ENCODE measurements around the gene OR6B1. TPM values are rescaled to one million over a fixed set of nuclear protein-coding genes. Genes with fewer than 3 reads are reported as not detected.
"Not testable (repeated sequence)": the region's sequence is repeated elsewhere in the genome, so short reads cannot be mapped to it uniquely, and the experiment has no call there.

OR6B1 gene
- total and polyA plus RNA-seq, 2 donors, result not detected

DNA sequence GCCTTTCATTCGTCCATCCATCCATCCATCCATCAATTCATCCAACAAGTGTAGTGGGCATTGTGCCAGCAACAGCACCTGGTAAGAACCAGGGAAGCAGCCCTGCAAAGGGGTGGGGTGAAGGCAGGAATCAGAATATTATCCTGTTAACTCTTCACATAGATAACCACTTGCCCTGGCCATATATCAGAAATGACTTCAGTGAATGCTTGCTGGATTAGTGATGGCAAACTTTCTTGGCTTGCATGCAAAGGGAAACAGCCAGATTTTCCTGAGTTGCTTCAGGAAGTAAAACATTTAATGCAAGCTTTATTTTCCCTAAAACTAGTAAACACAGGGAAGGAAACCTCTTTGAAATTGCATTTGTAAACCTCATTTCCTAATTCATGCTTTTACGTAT is 49.4 kb downstream of the OR6B1 start:
- H3K27me3 ChIP-seq (ENCODE audit: control insufficient read depth in 2 of 2, insufficient read depth in 1 of 2, low read length in 1 of 2), result no peaks in the 10 kb centered on the region
- H3K4me3 ChIP-seq (ENCODE audit: low read length in 2 of 2), result no peak overlapping the region
- H3K36me3 ChIP-seq (ENCODE audit: control insufficient read depth in 2 of 2, insufficient read depth in 2 of 2, low read length in 1 of 2), result no peaks in the 10 kb centered on the region
- H3K4me1 ChIP-seq (ENCODE audit: control insufficient read depth in 2 of 2, insufficient read depth in 2 of 2, low read length in 2 of 2), result no peaks in the 10 kb centered on the region
- H3K27ac ChIP-seq (ENCODE audit: low read depth in 1 of 2, low read length in 1 of 2), result no peak overlapping the region
- no peaks in the 10 kb centered on the region for H3K9me3 ChIP-seq (ENCODE audit: control insufficient read depth in 2 of 2, insufficient read depth in 1 of 2, low read length in 1 of 2)
- WGBS, result 93% methylated on average over 2 of the region's 2 CpGs
- DNase-seq (ENCODE audit: low read depth in 6 of 9, low spot score in 9 of 9), result no peak

DNA sequence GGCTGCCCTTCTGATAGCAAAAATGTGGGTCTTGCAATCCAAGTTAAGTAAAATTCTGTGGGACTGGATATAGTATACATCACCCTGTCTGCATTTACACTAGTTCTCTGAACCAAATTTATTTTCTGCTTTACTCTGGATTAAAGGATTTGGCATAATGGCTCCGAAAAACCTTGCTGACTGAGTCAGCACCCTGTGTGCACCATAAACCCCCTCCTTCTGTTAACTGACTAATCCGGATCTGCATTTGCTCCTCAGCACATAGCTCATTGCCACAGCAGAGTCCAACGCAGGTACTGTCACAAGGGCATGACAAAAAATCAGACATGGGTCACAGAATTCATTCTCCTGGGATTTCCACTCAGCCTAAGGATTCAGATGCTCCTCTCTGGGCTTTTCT is 50.0 kb downstream of the OR6B1 start:
- H3K4me1 ChIP-seq (ENCODE audit: control insufficient read depth in 2 of 2, insufficient read depth in 2 of 2, low read length in 2 of 2), result no peaks in the 10 kb centered on the region
- no peaks in the 10 kb centered on the region for H3K9me3 ChIP-seq (ENCODE audit: control insufficient read depth in 2 of 2, insufficient read depth in 1 of 2, low read length in 1 of 2)
- H3K27me3 ChIP-seq (ENCODE audit: control insufficient read depth in 2 of 2, insufficient read depth in 1 of 2, low read length in 1 of 2), result no peaks in the 10 kb centered on the region
- no peak for DNase-seq (ENCODE audit: low read depth in 6 of 9, low spot score in 9 of 9)
- H3K4me3 ChIP-seq (ENCODE audit: low read length in 2 of 2), result no peak overlapping the region
- WGBS, result 93% methylated on average over 3 of the region's 3 CpGs
- H3K36me3 ChIP-seq (ENCODE audit: control insufficient read depth in 2 of 2, insufficient read depth in 2 of 2, low read length in 1 of 2), result no peaks in the 10 kb centered on the region
- no peak overlapping the region for H3K27ac ChIP-seq (ENCODE audit: low read depth in 1 of 2, low read length in 1 of 2)

DNA sequence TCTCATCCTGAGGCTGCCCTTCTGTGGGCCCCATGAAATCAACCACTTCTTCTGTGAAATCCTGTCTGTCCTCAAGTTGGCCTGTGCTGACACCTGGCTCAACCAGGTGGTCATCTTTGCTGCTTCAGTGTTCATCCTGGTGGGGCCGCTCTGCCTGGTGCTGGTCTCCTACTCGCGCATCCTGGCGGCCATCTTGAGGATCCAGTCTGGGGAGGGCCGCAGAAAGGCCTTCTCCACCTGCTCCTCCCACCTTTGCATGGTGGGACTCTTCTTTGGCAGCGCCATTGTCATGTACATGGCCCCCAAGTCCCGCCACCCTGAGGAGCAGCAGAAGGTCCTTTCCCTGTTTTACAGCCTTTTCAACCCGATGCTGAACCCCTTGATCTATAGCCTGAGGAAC is 50.8 kb downstream of the OR6B1 start:
- not testable (repeated sequence) for H3K4me1 ChIP-seq (ENCODE audit: control insufficient read depth in 2 of 2, insufficient read depth in 2 of 2, low read length in 2 of 2); H3K4me3 ChIP-seq (ENCODE audit: low read length in 2 of 2); H3K27me3 ChIP-seq (ENCODE audit: control insufficient read depth in 2 of 2, insufficient read depth in 1 of 2, low read length in 1 of 2); H3K9me3 ChIP-seq (ENCODE audit: control insufficient read depth in 2 of 2, insufficient read depth in 1 of 2, low read length in 1 of 2); H3K27ac ChIP-seq (ENCODE audit: low read depth in 1 of 2, low read length in 1 of 2); H3K36me3 ChIP-seq (ENCODE audit: control insufficient read depth in 2 of 2, insufficient read depth in 2 of 2, low read length in 1 of 2); DNase-seq (ENCODE audit: low read depth in 6 of 9, low spot score in 9 of 9)
- WGBS, result 91% methylated on average over 8 of the region's 8 CpGs

DNA sequence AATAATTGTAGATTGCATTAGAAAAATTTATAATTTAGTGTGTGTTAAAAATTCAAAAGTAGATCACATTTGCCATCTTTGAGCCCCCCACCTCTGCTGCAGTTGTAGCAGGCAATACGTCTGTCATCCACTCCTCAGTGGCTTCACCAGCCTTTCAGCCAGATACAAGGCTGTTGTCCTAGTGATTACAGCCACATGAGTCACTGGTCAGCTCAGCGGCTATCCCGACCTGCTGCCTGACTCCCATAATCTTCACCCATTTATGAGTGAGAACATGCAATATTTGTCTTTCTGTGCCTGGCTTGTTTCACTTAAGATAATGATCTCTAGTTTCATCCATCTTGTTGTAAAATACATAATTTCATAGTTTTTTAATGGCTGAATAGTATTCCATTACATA is 57.8 kb downstream of the OR6B1 start:
- Histone ChIP-seq H3K4me1 (ENCODE audit: control insufficient read depth in 2 of 2, insufficient read depth in 2 of 2, low read length in 2 of 2) (no peaks in the 10 kb centered on the region), H3K27me3 (ENCODE audit: control insufficient read depth in 2 of 2, insufficient read depth in 1 of 2, low read length in 1 of 2) (no peaks in the 10 kb centered on the region), H3K9me3 (ENCODE audit: control insufficient read depth in 2 of 2, insufficient read depth in 1 of 2, low read length in 1 of 2) (no peaks in the 10 kb centered on the region), H3K36me3 (ENCODE audit: control insufficient read depth in 2 of 2, insufficient read depth in 2 of 2, low read length in 1 of 2) (no peaks in the 10 kb centered on the region), H3K27ac (ENCODE audit: low read depth in 1 of 2, low read length in 1 of 2) (no peak overlapping the region), H3K4me3 (ENCODE audit: low read length in 2 of 2) (no peak overlapping the region)
- 98% methylated on average over 3 of the region's 3 CpGs for WGBS
- no peak for DNase-seq (ENCODE audit: low read depth in 6 of 9, low spot score in 9 of 9)

Other genes starting within 250 kb of the OR6B1 start
- 0.28 TPM for gene CTAGE6, start 242.6 kb upstream of the OR6B1 start, total RNA-seq
- gene CTAGE6, start 242.6 kb upstream of the OR6B1 start, polyA plus RNA-seq, result 0.27 TPM
- 18.2 TPM for gene TCAF1, start 98.1 kb upstream of the OR6B1 start, total RNA-seq
- gene TCAF1, start 98.1 kb upstream of the OR6B1 start, polyA plus RNA-seq, result 13.6 TPM
- not detected for gene OR2F2, start 65.1 kb upstream of the OR6B1 start, total RNA-seq
- gene OR2F2, start 65.1 kb upstream of the OR6B1 start, polyA plus RNA-seq, result not detected
- gene OR2F1, start 45.5 kb upstream of the OR6B1 start, total RNA-seq, result not detected
- not detected for gene OR2F1, start 45.5 kb upstream of the OR6B1 start, polyA plus RNA-seq
- not detected for gene OR2A5, start 48.6 kb downstream of the OR6B1 start, total RNA-seq
- gene OR2A5, start 48.6 kb downstream of the OR6B1 start, polyA plus RNA-seq, result 0.02 TPM
- gene OR2A25, start 69.5 kb downstream of the OR6B1 start, total RNA-seq, result not detected
- gene OR2A25, start 69.5 kb downstream of the OR6B1 start, polyA plus RNA-seq, result 0.05 TPM
- gene OR2A12, start 86.0 kb downstream of the OR6B1 start, total RNA-seq, result not detected
- not detected for gene OR2A12, start 86.0 kb downstream of the OR6B1 start, polyA plus RNA-seq
- not detected for gene OR2A2, start 109.3 kb downstream of the OR6B1 start, total RNA-seq
- not detected for gene OR2A2, start 109.3 kb downstream of the OR6B1 start, polyA plus RNA-seq
- gene OR2A14, start 122.9 kb downstream of the OR6B1 start, total RNA-seq, result not detected
- gene OR2A14, start 122.9 kb downstream of the OR6B1 start, polyA plus RNA-seq, result not detected
- gene CTAGE4, start 183.1 kb downstream of the OR6B1 start, total RNA-seq, result 0.28 TPM
- gene CTAGE4, start 183.1 kb downstream of the OR6B1 start, polyA plus RNA-seq, result 0.62 TPM
- gene ARHGEF35, start 195.5 kb downstream of the OR6B1 start, total RNA-seq, result 1.3 TPM
- gene ARHGEF35, start 195.5 kb downstream of the OR6B1 start, polyA plus RNA-seq, result 8.3 TPM
- gene OR2A42, start 239.3 kb downstream of the OR6B1 start, total RNA-seq, result not detected
- gene OR2A42, start 239.3 kb downstream of the OR6B1 start, polyA plus RNA-seq, result 0.02 TPM